ENCODE results near the gene HTR1A.
A peak's percentile ranks its signal among the peaks of the same experiment; 100 is the strongest.

Gene HTR1A

GRCh38 chr5:63962279-63962678 lies at the start of gene HTR1A:
Gene HTR1A, minus strand, starts transcription at chr5:63962445. Its CDS starts 726 bp downstream, at chr5:63961719.
- peak within 1 kb of the TSS; percentile 47 for H3K4me3 ChIP-seq (ENCODE audit: low read depth, low read length)

- no peak overlapping the region for H3K4me3 ChIP-seq (ENCODE audit: low read depth, low read length)
Measured at GRCh38 chr5:64003966-64004365, 41.7 kb upstream of the HTR1A start.

- H3K4me3 ChIP-seq (ENCODE audit: low read depth, low read length) = no peak overlapping the region
Measured at GRCh38 chr5:64000096-64000495, 37.9 kb upstream of the HTR1A start.

GRCh38 chr5:63987053-63987452 lies 24.8 kb upstream of the HTR1A start:
- H3K4me3 ChIP-seq (ENCODE audit: low read depth, low read length) = no peak overlapping the region

GRCh38 chr5:63981864-63982263 lies 19.6 kb upstream of the HTR1A start:
- H3K4me3 ChIP-seq (ENCODE audit: low read depth, low read length) = no peak overlapping the region

- no peak overlapping the region for H3K4me3 ChIP-seq (ENCODE audit: low read depth, low read length)
Measured at GRCh38 chr5:63963926-63964325, 1.7 kb upstream of the HTR1A start.

GRCh38 chr5:63963080-63963735 lies 963 bp upstream of the HTR1A start:
- H3K4me3 ChIP-seq (ENCODE audit: low read depth, low read length) = no peak overlapping the region

- peak overlapping the region; percentile 47 for H3K4me3 ChIP-seq (ENCODE audit: low read depth, low read length)
Measured at GRCh38 chr5:63961598-63962161, 565 bp downstream of the HTR1A start.

GRCh38 chr5:63961125-63961597 lies 1.1 kb downstream of the HTR1A start:
- peak overlapping the region; percentile 47 for H3K4me3 ChIP-seq (ENCODE audit: low read depth, low read length)

GRCh38 chr5:63960646-63961045 lies 1.6 kb downstream of the HTR1A start:
- H3K4me3 ChIP-seq (ENCODE audit: low read depth, low read length) = peak overlapping the region; percentile 33

- peak overlapping the region; percentile 33 for H3K4me3 ChIP-seq (ENCODE audit: low read depth, low read length)
Measured at GRCh38 chr5:63959177-63959982, 2.9 kb downstream of the HTR1A start.

- H3K4me3 ChIP-seq (ENCODE audit: low read depth, low read length) = peak overlapping the region; percentile 33
Measured at GRCh38 chr5:63958654-63959053, 3.6 kb downstream of the HTR1A start.

- H3K4me3 ChIP-seq (ENCODE audit: low read depth, low read length) = no peak overlapping the region
Measured at GRCh38 chr5:63957617-63958016, 4.6 kb downstream of the HTR1A start.

- H3K4me3 ChIP-seq (ENCODE audit: low read depth, low read length) = no peak overlapping the region
Measured at GRCh38 chr5:63953217-63953616, 9.0 kb downstream of the HTR1A start.

- H3K4me3 ChIP-seq (ENCODE audit: low read depth, low read length) = no peak overlapping the region
Measured at GRCh38 chr5:63935103-63935502, 27.1 kb downstream of the HTR1A start.

- no peak overlapping the region for H3K4me3 ChIP-seq (ENCODE audit: low read depth, low read length)
Measured at GRCh38 chr5:63931836-63932235, 30.4 kb downstream of the HTR1A start.

GRCh38 chr5:63928451-63928850 lies 33.8 kb downstream of the HTR1A start:
- no peak overlapping the region for H3K4me3 ChIP-seq (ENCODE audit: low read depth, low read length)

GRCh38 chr5:63923914-63924313 lies 38.3 kb downstream of the HTR1A start:
- H3K4me3 ChIP-seq (ENCODE audit: low read depth, low read length) = no peak overlapping the region

GRCh38 chr5:63919763-63920478 lies 42.3 kb downstream of the HTR1A start:
- no peak overlapping the region for H3K4me3 ChIP-seq (ENCODE audit: low read depth, low read length)

- H3K4me3 ChIP-seq (ENCODE audit: low read depth, low read length) = no peak overlapping the region
Measured at GRCh38 chr5:63916786-63917185, 45.5 kb downstream of the HTR1A start.

- H3K4me3 ChIP-seq (ENCODE audit: low read depth, low read length) = no peak overlapping the region
Measured at GRCh38 chr5:63911871-63912270, 50.4 kb downstream of the HTR1A start.
